Stomach (tissue), 4 donors: Measurements from ENCODE around the gene DNASE1L3.

Experiments
- CTCF ChIP-seq, 7 experiments: fragments of 450-650 bp in 4 of 7; fragments of 200-600 bp in 3 of 7; sonication (generic) in 3 of 7; IDR thresholded peaks; one replicate each; pipeline ENCODE4 v1.5.1; 2016 to 2019; ENCODE audit warnings: antibody characterized with exemption in 7 of 7, control low read depth in 2 of 7, mild to moderate bottlenecking in 1 of 7
- EP300 ChIP-seq: sonication (generic); formaldehyde crosslinking; IDR thresholded peaks from one replicate; pipeline ENCODE4 v1.6.1; 2017; ENCODE audit warnings: antibody characterized with exemption

GRCh38 chr3:58205981-58206380 lies 4.8 kb downstream of the DNASE1L3 start:
- TF ChIP-seq CTCF (IDR thresholded peaks at IDR 0.05): no peak
- TF ChIP-seq EP300: no peak
